ENCODE results near the gene HIPK2. TPM values are rescaled to one million over a fixed set of nuclear protein-coding genes. Genes with fewer than 3 reads are reported as not detected.
A peak's percentile ranks its signal among the peaks of the same experiment; 100 is the strongest.

Gene HIPK2
- total RNA-seq, 3 donors from 2014 or later (not counting 1 experiment from before 2014, with no cell fraction given): 127 to 145 (median 144) TPM

DNA sequence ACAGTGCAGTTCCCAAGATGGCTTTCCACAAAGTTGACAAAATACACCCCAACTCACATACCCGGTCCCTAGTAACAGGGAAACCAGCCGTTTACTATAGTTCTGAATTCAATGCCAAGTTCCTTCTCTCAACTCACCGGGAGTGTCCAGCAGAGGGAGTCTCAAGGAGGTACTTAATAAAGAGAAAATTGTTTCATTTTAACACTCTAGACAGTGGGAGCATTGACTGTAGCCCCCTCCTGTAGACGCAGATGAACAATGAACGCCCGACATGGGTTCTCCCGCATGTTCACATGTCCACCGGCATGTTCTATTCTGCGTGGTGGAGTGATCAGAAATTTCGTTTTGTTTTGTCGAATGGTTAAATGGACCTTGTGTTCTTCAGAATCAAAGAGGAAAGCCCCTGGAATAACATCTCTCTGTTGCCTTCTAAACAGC lies 1.9 kb downstream of the HIPK2 start:
- Histone ChIP-seq H3K36me3 (ENCODE audit: control insufficient read depth, insufficient read depth, low read length) (no peaks in the 10 kb centered on the region), H3K4me1 (ENCODE audit: control insufficient read depth, insufficient read depth, low read length) (peaks cover 21% of the 10 kb centered on the region), H3K9me3 (ENCODE audit: control insufficient read depth, insufficient read depth, low read length) (no peaks in the 10 kb centered on the region), H3K27me3 (ENCODE audit: control insufficient read depth, insufficient read depth, low read length) (peaks cover 4% of the 10 kb centered on the region), H3K27ac (ENCODE audit: low read length) (peak overlapping the region; percentile 75), H3K4me3 (ENCODE audit: low read length) (peak overlapping the region; percentile 69)
- DNase-seq (peak; percentile 51 to 79), ATAC-seq (peak; percentile 41 to 62 (median 45))
- WGBS (ENCODE audit: insufficient coverage): 5% methylated on average over 10 of the region's 11 CpGs
- no peaks in the 10 kb centered on the region for H3K36me3 Mint-ChIP-seq
- no peaks in the 10 kb centered on the region for H3K9me3 Mint-ChIP-seq
- H3K27me3 Mint-ChIP-seq (ENCODE audit: low read depth in 2 of 2): no peaks in the 10 kb centered on the region
- peak overlapping the region; percentile 98 for H3K4me3 Mint-ChIP-seq
- H3K27ac Mint-ChIP-seq: peak overlapping the region; percentile 95 to 99
- TF ChIP-seq, protein P1, sequence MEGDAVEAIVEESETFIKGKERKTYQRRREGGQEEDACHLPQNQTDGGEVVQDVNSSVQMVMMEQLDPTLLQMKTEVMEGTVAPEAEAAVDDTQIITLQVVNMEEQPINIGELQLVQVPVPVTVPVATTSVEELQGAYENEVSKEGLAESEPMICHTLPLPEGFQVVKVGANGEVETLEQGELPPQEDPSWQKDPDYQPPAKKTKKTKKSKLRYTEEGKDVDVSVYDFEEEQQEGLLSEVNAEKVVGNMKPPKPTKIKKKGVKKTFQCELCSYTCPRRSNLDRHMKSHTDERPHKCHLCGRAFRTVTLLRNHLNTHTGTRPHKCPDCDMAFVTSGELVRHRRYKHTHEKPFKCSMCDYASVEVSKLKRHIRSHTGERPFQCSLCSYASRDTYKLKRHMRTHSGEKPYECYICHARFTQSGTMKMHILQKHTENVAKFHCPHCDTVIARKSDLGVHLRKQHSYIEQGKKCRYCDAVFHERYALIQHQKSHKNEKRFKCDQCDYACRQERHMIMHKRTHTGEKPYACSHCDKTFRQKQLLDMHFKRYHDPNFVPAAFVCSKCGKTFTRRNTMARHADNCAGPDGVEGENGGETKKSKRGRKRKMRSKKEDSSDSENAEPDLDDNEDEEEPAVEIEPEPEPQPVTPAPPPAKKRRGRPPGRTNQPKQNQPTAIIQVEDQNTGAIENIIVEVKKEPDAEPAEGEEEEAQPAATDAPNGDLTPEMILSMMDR (IDR thresholded peaks at IDR 0.05): peak; percentile 69
- H3K4me1 Mint-ChIP-seq: peaks cover 77 to 79% of the 10 kb centered on the region in 2 donors
- intact Hi-C loops (cut with micrococcal nuclease): loop anchor here (1.0 to 5.0 kb wide), 7 partner anchors 99 to 226 kb away; no protein-coding TSS in a partner anchor

DNA sequence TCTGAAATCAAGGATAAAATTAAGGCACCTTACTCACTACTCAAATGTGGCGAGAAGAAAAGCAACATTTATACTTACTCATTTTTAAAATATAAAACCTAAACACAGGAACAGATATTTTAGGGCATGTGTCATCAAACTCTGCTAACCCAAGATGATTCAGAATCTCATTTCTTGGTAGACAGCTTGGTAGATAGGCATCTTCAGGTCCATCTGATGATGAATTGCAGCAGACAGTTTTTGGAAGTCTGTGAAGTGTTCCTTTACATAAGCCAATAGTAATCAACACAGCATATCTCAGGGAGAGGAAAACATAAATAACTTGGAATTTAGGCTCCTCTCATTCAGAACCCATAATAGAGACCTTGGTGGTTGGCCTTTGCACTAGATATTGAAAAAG lies 3.4 kb downstream of the HIPK2 start:
- no CpG with 5 or more reads among the region's 1 CpG for WGBS (ENCODE audit: insufficient coverage)
- H3K9me3 ChIP-seq (ENCODE audit: control insufficient read depth, insufficient read depth, low read length): no peaks in the 10 kb centered on the region
- ATAC-seq: no peak
- peaks cover 24% of the 10 kb centered on the region for H3K4me1 ChIP-seq (ENCODE audit: control insufficient read depth, insufficient read depth, low read length)
- Mint-ChIP-seq H3K36me3 (no peaks in the 10 kb centered on the region), H3K4me3 (peak overlapping the region; percentile 98), H3K27me3 (ENCODE audit: low read depth in 2 of 2) (no peaks in the 10 kb centered on the region), H3K27ac (peak overlapping the region; percentile 95 to 99), H3K4me1 (peaks cover 78 to 82% of the 10 kb centered on the region in 2 donors), H3K9me3 (no peaks in the 10 kb centered on the region)
- peaks cover 3% of the 10 kb centered on the region for H3K36me3 ChIP-seq (ENCODE audit: control insufficient read depth, insufficient read depth, low read length)
- peaks cover 1% of the 10 kb centered on the region for H3K27me3 ChIP-seq (ENCODE audit: control insufficient read depth, insufficient read depth, low read length)
- H3K27ac ChIP-seq (ENCODE audit: low read length): no peak overlapping the region
- no peak for DNase-seq
- TF ChIP-seq, protein P1 (IDR thresholded peaks at IDR 0.05): no peak
- intact Hi-C loops (cut with micrococcal nuclease): no loop called here
- no peak overlapping the region for H3K4me3 ChIP-seq (ENCODE audit: low read length)

DNA sequence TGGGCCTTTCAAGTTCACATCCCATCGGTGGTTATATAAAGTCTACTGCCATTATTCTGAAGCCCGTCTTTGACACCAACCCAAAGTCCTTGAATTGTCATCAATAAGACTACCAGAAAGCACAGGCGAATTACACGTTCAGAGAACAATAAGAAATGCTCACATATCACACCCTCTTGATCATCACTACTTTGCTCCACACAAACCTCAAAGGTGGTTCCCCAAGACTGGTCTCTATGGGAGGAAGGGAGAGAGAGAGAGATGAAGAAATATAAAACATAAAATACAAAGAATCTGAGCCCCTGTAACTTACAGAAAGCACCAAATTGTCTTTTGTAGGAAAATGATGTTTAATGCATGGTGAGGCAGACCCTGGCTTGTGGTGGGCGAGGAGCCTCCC lies 4.4 kb downstream of the HIPK2 start:
- Mint-ChIP-seq H3K27ac (peak overlapping the region; percentile 95 to 99), H3K4me1 (peaks cover 78 to 82% of the 10 kb centered on the region in 2 donors), H3K9me3 (no peaks in the 10 kb centered on the region), H3K4me3 (no peak overlapping the region), H3K27me3 (ENCODE audit: low read depth in 2 of 2) (no peaks in the 10 kb centered on the region), H3K36me3 (no peaks in the 10 kb centered on the region)
- Histone ChIP-seq H3K9me3 (ENCODE audit: control insufficient read depth, insufficient read depth, low read length) (no peaks in the 10 kb centered on the region), H3K27ac (ENCODE audit: low read length) (no peak overlapping the region), H3K36me3 (ENCODE audit: control insufficient read depth, insufficient read depth, low read length) (peaks cover 3% of the 10 kb centered on the region), H3K4me1 (ENCODE audit: control insufficient read depth, insufficient read depth, low read length) (peaks cover 30% of the 10 kb centered on the region), H3K4me3 (ENCODE audit: low read length) (no peak overlapping the region), H3K27me3 (ENCODE audit: control insufficient read depth, insufficient read depth, low read length) (no peaks in the 10 kb centered on the region)
- intact Hi-C loops (cut with micrococcal nuclease): no loop called here
- TF ChIP-seq, protein P1 (IDR thresholded peaks at IDR 0.05): no peak
- no peak for ATAC-seq
- peak in 1 of 2 donors; percentile 49 for DNase-seq
- WGBS (ENCODE audit: insufficient coverage): 77% methylated on average over 5 of the region's 5 CpGs

DNA sequence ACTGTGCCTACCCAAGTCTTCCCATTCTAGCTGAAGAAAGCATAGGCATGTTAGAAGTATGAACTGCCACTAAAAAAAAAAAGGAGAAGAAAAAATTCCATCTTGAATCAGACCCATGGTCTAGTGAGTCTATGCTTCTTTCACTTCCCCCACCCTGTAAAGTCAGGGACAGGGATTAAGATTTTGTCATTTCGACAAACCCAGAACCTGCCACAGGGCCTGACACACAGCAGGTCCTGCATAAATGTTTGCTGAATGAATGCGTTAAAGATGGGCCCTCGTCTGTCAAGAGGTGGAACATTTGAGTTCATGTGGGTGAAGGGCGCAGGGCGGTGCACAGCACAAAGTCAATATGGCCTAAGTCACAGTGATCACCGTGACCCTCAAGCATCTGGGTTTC lies 4.9 kb downstream of the HIPK2 start:
- no peak for DNase-seq
- H3K36me3 ChIP-seq (ENCODE audit: control insufficient read depth, insufficient read depth, low read length): peaks cover 3% of the 10 kb centered on the region
- H3K4me3 Mint-ChIP-seq: no peak overlapping the region
- intact Hi-C loops (cut with micrococcal nuclease): no loop called here
- H3K27ac ChIP-seq (ENCODE audit: low read length): no peak overlapping the region
- peak overlapping the region; percentile 95 to 99 for H3K27ac Mint-ChIP-seq
- H3K27me3 Mint-ChIP-seq (ENCODE audit: low read depth in 2 of 2): no peaks in the 10 kb centered on the region
- TF ChIP-seq, protein P1 (IDR thresholded peaks at IDR 0.05): no peak
- H3K4me1 ChIP-seq (ENCODE audit: control insufficient read depth, insufficient read depth, low read length): peaks cover 33% of the 10 kb centered on the region
- no peaks in the 10 kb centered on the region for H3K9me3 ChIP-seq (ENCODE audit: control insufficient read depth, insufficient read depth, low read length)
- no peak overlapping the region for H3K4me3 ChIP-seq (ENCODE audit: low read length)
- WGBS (ENCODE audit: insufficient coverage): 89% methylated on average over 5 of the region's 6 CpGs
- H3K36me3 Mint-ChIP-seq: no peaks in the 10 kb centered on the region
- no peaks in the 10 kb centered on the region for H3K27me3 ChIP-seq (ENCODE audit: control insufficient read depth, insufficient read depth, low read length)
- H3K9me3 Mint-ChIP-seq: no peaks in the 10 kb centered on the region
- ATAC-seq: no peak
- peaks cover 79 to 85% of the 10 kb centered on the region in 2 donors for H3K4me1 Mint-ChIP-seq

Measured in natural killer cell (primary cell).